Airway epithelial cell (primary cell): ENCODE results near the gene DXO. TPM values are rescaled to one million over a fixed set of nuclear protein-coding genes. Genes with fewer than 3 reads are reported as not detected.

Experiments used
- total RNA-seq: library from RNA; depleted of rRNA; stranded (reverse); fragments of >200 nt; gene quantifications from 2 replicates; pipeline ENCODE4 v1.2.3, GENCODE V29; 2015

The DXO gene
- total RNA-seq: 16.1 and 17.8 TPM in 2 replicates

GRCh38 chr6:31971993-31972708 lies at the start of gene DXO:
TSS of gene DXO (minus strand) at chr6:31972138. CDS start at chr6:31971675, 463 bp downstream.

GRCh38 chr6:32014547-32014946 lies 42.6 kb upstream of the DXO start, which contains the start of gene C4B:
TSS of gene C4B (plus strand) at chr6:32014795. CDS start at chr6:32014846, 51 bp downstream.

GRCh38 chr6:31981744-31982143 lies 9.8 kb upstream of the DXO start, which contains the start of gene C4A:
TSS of gene C4A (plus strand) at chr6:31982057. CDS start at chr6:31982108, 51 bp downstream.

DNA sequence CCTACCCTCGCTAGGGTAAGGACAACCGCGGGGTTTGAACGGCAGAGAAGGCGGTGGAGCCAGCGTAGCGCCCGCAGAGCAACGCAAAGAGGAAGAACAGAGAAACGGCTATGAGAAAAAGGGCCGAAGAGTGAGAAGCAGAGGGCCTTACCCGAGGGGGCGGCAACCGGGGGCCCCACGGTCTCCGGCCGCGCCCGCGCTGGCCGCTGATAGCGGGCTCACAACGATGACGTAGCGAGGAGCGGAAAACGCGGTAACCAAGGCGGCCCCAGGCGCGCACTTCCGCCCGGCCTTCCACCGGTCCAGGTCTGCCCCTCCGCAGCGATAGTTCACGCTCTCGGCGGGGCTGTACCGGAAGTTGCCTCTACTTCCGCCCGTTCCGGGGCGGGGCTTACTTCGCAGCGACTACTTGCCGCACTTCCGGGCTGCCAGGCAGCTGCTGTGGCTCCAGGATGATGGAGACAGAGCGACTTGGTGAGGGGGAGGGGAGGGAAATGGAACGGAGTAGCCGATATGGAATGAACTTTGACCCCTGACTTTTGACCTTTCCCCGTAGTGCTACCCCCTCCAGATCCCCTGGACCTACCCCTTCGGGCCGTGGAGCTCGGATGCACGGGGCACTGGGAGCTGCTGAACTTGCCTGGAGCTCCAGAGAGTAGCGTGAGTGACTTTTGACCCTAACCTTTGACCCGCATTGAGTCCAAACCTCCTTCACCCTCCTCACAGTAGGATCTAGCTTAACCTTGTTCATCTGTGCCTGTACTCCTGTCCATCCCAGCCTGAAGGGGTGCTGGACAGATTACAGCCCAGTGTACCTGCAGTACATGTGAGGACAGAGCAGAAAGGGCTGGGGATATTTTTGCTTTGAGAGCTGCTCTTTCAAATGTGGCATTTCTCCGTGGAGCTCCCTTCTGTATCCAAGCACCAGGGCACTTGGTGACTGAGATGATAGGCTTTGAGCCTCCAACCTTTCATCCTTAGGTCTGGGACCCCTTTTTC lies 12.9 kb downstream of the DXO start, which contains the start of the genes NELFE and SKIC2:
Gene NELFE (minus strand): TSS at position 231 of the 999 bp plus-strand sequence. CDS start 525 bp downstream, outside the sequence.
Gene SKIC2 (plus strand): TSS at position 435 of the 999 bp plus-strand sequence. CDS start 18 bp downstream, at position 453.

DNA sequence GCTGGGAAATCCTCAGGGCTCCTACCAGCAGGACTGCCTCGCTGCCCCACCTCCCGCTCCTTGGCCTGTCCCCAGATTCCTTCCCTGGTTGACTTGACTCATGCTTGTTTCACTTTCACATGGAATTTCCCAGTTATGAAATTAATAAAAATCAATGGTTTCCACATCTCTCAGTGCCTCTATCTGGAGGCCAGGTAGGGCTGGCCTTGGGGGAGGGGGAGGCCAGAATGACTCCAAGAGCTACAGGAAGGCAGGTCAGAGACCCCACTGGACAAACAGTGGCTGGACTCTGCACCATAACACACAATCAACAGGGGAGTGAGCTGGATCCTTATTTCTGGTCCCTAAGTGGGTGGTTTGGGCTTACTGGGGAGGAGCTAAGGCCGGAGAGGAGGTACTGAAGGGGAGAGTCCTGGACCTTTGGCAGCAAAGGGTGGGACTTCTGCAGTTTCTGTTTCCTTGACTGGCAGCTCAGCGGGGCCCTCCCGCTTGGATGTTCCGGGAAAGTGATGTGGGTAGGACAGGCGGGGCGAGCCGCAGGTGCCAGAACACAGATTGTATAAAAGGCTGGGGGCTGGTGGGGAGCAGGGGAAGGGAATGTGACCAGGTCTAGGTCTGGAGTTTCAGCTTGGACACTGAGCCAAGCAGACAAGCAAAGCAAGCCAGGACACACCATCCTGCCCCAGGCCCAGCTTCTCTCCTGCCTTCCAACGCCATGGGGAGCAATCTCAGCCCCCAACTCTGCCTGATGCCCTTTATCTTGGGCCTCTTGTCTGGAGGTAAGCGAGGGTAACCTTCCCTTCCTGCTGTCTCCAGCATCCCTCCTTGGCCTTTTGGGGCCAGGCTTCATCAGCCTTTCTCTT lies 26.2 kb downstream of the DXO start, which contains the start of gene CFB:
Gene CFB (plus strand): TSS at position 589 of the 863 bp plus-strand sequence. CDS start 127 bp downstream, at position 716.

DNA sequence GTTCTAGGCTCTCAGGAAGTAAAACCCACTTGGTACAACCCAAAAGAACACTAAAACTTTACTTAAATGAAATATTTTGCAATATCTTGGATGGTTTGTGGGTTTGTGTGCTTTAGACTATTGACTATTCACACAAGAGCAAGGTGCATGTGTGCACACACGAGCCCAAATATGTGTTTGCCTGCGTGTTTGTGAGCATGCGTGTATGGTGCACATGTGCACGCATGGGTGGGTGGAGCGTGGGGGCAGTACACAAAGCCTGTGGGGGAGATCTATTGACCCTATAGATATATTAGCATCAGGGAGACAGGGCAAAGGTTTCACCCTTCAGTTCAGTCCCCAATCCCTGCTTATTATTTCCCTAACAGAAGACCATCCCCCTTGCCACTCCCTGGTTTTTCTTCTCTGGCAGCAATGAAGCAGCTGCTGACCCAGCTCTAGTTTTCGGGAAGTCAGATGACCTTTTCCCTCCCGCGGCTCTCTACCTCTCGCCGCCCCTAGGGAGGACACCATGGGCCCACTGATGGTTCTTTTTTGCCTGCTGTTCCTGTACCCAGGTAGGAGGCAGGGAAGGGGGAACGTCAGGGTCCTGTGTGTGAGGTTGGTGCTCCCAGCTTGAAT lies 44.6 kb downstream of the DXO start, which contains the start of gene C2:
Gene C2 (plus strand): TSS at position 476 of the 621 bp plus-strand sequence. CDS start 36 bp downstream, at position 512.

Other genes starting within 250 kb of the DXO start
- 0.49 TPM in 1 of 2 replicates, not detected in the other for gene MPIG6B, start 248.8 kb downstream of the DXO start, total RNA-seq
- 28.1 and 43.2 TPM in 2 replicates for gene DDAH2, start 242.8 kb downstream of the DXO start, total RNA-seq
- gene CLIC1, start 235.6 kb downstream of the DXO start, total RNA-seq: 445 and 657 TPM in 2 replicates
- 10.5 and 12.6 TPM in 2 replicates for gene MSH5, start 232.1 kb downstream of the DXO start, total RNA-seq
- gene SAPCD1, start 209.5 kb downstream of the DXO start, total RNA-seq: 0.63 and 2.0 TPM in 2 replicates
- 1.6 and 2.8 TPM in 2 replicates for gene VWA7, start 194.8 kb downstream of the DXO start, total RNA-seq
- gene VARS1, start 176.4 kb downstream of the DXO start, total RNA-seq: 109 and 115 TPM in 2 replicates
- gene LSM2, start 165.2 kb downstream of the DXO start, total RNA-seq: 73.8 and 83.4 TPM in 2 replicates
- gene HSPA1L, start 156.9 kb downstream of the DXO start, total RNA-seq: 0.14 and 0.21 TPM in 2 replicates
- gene HSPA1A, start 156.6 kb downstream of the DXO start, total RNA-seq: 85.4 and 93.2 TPM in 2 replicates
- 172 and 180 TPM in 2 replicates for gene HSPA1B, start 144.4 kb downstream of the DXO start, total RNA-seq
- 34.1 and 39.3 TPM in 2 replicates for gene NEU1, start 109.3 kb downstream of the DXO start, total RNA-seq
- gene SLC44A4, start 93.1 kb downstream of the DXO start, total RNA-seq: 4.2 and 7.5 TPM in 2 replicates
- gene EHMT2, start 74.4 kb downstream of the DXO start, total RNA-seq: 29.7 and 35.3 TPM in 2 replicates
- gene ZBTB12, start 70.1 kb downstream of the DXO start, total RNA-seq: 0.46 and 0.99 TPM in 2 replicates
- gene C2, start 44.4 kb downstream of the DXO start, total RNA-seq: 0.21 TPM in 1 of 2 replicates, not detected in the other
- gene CFB, start 26.0 kb downstream of the DXO start, total RNA-seq: 3.1 and 3.9 TPM in 2 replicates
- gene NELFE, start 13.2 kb downstream of the DXO start, total RNA-seq: 77.9 and 106 TPM in 2 replicates
- gene SKIC2, start 13.0 kb downstream of the DXO start, total RNA-seq: 42.3 and 66.5 TPM in 2 replicates
- 0.05 and 1.1 TPM in 2 replicates for gene C4A, start 9.9 kb upstream of the DXO start, total RNA-seq
- gene C4B, start 42.7 kb upstream of the DXO start, total RNA-seq: 0.09 and 1.1 TPM in 2 replicates
- 0.28 TPM in 1 of 2 replicates, not detected in the other for gene CYP21A2, start 66.3 kb upstream of the DXO start, total RNA-seq
- under 0.01 and 0.05 TPM in 2 replicates for gene TNXB, start 137.2 kb upstream of the DXO start, total RNA-seq
- 20.4 and 29.6 TPM in 2 replicates for gene ATF6B, start 156.1 kb upstream of the DXO start, total RNA-seq
- gene FKBPL, start 158.2 kb upstream of the DXO start, total RNA-seq: 5.4 and 9.8 TPM in 2 replicates
- gene PRRT1, start 179.8 kb upstream of the DXO start, total RNA-seq: 0.42 TPM in 1 of 2 replicates, not detected in the other
- 22.6 and 27.9 TPM in 2 replicates for gene PPT2, start 182.0 kb upstream of the DXO start, total RNA-seq
- 3.0 and 6.0 TPM in 2 replicates for gene EGFL8, start 192.5 kb upstream of the DXO start, total RNA-seq
- gene AGPAT1, start 203.9 kb upstream of the DXO start, total RNA-seq: 45.0 and 51.9 TPM in 2 replicates
- gene RNF5, start 206.3 kb upstream of the DXO start, total RNA-seq: 40.7 and 42.6 TPM in 2 replicates
- gene AGER, start 212.1 kb upstream of the DXO start, total RNA-seq: 1.2 and 2.0 TPM in 2 replicates
- 36.3 and 48.5 TPM in 2 replicates for gene PBX2, start 218.1 kb upstream of the DXO start, total RNA-seq
- gene GPSM3, start 220.5 kb upstream of the DXO start, total RNA-seq: 6.3 and 7.2 TPM in 2 replicates